Stimulated activated CD4-positive, alpha-beta T cell treated with anti-CD3 and anti-CD28 coated beads, Interleukin-4, amount 100 ng/mL, for 48 hours (primary cell): ENCODE data around the gene SMAD3.

Experiments used
- DNase-seq, 2 donors: peaks; one replicate each; pipeline ENCODE4 v3.0.0-alpha.2; 2020; ENCODE audit warnings: low read depth in 2 of 2

The SMAD3 gene

DNA sequence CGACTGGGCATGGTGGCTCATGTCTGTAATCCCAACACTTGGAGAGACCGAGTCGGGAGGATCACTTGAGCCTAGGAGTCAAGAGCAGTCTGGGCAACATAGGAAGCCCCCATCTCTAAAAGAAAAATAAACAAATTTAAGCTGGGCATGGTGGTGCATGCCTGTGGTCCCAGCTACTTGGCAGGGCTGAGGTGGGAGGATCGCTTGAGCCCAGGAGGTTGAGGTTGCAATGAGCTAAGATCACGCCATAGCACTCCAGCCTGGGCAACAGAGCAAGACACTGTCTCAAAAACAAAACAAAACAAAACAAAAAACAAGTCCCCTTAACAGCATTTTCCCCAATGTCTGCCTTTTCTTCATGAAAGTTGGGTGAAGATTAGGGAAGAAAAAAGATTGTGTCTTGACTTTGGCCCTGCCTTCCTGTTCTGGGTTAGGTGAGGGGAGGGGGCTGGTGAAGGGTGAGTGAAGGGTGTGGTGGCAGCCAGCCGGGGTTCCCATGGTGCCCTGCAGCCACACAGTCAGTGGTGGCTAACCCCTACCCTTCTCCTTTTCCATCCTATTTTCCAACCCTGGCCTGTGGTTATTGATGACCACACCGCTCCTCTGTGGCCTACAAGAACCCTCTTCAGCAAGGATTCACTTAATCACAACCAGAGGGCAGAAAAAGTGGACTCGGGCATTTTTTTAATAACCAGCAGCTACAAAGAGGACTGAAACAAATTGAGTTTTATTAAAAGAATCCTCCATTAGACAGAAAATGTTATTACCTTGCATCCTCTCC lies 28.4 kb upstream of the SMAD3 start:
- DNase-seq: no peak

DNA sequence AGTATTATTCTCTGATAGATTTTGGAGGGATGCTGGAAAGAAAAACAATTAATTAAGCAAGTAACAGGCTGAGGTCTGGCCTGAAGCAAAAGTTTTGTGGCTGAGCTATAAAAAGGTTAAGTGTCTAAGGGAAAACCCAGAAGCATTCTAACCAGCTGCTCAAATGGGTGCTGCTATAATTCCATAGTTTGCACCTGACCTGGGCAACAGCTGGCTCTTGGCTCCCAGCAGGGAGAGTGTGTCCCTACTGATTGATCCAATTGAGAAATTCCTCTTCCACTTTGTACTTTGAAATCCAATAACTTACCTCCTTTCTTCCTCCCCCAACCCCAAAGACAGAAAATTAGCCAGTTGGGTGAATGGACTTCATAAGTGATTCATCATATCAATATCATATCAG lies 27.7 kb upstream of the SMAD3 start:
- no peak for DNase-seq

DNA sequence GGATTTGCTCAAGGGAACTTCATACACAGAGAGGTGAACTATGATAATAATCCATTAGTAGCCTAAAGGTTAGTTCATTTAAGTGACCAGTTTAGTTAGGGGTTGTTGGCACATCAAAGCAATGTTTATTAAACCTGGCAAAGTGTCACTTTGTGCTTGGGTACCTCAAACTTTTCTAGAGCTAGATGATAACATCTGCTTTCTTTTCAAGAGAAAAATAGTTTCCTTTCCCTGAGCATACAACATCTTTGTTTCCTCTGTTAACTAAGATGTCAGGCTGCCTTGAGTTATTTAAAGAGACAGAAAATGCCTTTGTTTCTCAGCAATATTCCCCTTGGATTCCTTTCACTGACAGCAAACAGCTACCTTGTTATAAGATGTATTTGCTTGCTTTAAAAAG lies 26.7 kb upstream of the SMAD3 start:
- DNase-seq: no peak

DNA sequence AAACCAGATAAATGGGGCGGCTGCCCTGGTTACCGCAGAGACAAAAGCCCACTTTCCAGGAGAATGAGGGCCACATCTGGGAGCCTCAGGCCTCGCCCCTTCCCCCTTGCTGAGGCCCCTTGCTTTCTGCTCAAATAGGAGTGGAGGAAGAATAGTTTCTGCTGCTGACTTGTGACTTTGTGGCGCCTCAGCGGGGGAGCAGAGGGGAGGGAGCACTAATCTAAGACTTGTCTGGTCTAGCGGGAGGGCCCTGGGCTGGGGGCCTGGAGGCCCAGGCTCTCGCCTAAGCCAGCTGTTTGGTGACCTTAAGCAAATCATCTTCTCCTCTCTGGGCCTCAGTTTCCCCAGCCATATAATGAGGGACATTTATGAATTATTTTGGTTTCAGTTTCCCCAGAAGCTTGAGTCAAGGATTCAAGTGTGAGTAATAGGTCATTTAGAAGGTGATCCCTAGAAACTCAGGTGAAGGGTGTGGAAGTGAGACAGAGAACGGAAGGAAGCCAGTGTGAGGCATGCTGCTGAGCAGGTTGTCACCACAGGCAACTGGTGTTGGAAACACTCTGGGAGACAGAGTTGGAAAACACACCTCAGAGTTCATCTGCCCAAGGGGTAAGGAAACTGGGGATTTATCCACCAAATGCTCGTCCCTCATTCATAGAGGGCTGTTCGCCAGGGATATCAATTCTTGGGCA lies 25.9 kb upstream of the SMAD3 start:
- no peak for DNase-seq

DNA sequence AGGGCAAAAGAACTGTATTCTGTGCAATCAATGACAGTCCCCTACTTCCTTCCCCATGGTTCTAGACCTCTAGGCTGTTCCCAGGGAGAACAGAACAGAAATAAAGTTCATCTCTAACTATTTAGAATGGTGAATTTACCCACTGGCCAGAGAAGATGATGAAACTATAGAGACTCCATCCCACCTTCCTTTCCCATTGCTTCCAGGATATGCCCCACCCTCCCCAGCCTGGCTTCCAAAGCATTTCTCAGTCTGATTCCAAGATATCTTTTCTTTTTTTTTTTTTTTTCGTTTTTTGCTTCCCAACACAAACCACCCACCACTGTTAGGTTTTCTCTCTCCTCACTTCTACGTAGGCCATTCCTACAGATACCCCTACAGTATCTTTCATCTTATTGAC lies 25.1 kb upstream of the SMAD3 start:
- no peak for DNase-seq

DNA sequence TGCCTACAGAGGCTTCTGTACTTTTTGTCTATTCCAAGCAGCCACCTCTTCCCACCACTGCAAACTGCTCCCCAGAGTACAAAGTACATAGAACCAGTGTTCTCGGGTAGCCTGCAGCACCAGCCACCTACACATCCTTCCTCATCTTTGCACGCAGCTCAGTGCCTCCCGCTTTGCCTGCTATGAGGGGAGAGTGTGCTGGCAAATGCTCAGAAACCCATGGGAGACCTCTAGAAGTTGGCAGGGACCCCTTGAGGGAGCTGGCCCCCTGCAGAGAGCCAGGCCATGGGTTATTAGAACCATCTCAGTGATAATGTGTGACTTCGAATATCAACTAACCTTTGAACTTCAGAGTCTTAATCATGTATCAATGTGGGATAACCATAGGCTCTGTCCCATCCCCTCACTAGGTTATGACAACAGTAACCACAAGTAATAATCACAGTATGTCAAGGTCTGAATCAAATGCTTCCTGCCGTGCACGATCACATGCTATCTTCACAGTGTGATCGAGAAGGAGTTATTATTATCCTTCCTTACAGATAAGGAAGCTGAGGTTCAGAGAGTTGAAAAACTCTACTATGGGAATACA lies 22.8 kb upstream of the SMAD3 start:
- no peak for DNase-seq

DNA sequence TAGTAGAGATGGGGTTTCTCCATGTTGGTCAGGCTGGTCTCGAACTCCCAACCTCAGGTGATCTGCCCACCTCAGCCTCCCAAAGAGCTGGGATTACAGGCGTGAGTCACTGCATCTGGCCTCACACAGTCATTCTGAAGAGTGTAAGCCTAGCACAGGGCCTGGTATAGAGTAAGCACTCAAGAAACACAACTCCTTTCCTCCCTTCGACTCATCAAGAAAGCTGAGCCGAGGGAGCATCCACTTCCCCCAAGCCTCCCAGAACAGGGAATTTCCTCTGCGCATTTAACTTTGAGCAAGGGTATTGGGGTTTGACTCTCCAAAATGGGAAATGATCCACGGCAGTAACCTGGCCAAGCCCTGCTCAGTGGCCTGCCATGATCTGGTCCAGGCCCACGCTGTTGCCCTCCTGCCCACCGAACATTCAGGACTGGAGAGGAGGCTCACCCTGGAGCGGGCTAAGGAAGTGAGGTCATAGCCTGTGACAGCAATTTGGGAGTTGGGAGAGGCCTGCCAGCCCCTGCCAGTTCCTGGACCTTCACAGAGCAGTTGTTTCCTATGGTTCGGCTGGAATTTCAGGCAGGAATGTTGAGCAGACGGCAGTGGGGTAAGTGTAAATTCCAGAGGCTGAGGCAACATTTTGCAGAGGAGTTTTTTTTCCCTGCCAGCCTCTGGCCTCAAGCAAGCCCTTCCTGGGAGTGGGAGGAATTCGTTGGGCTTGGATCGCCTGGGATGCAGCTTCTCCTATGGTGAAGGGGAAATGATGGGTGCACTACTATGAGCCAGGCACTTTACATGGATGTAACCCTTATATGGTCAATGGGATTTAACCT lies 21.2 kb upstream of the SMAD3 start:
- DNase-seq: no peak

DNA sequence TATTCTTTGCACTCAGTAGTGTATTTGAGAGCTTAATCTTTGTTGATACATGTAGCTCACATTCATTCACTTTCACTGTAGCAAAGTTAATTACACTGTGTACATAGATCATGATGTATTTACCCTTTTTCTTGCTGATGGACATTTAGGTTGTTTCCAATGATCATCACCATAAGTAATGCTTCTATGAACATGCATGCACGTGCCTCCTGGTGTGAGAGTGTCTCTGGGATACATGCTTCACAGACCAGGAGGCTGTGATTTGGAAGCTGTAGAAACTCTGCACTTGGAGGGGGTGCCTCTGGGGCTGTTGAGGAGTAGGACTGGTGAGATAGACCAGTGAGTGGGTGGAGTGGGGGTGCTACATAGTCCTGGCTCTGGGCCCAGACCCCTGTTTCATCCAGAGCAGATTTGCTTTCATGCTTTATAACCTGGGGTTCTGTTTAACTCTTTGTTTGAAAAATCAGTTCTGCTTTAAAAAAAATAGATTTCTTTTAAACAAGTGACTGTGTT lies 18.2 kb upstream of the SMAD3 start:
- DNase-seq: no peak

DNA sequence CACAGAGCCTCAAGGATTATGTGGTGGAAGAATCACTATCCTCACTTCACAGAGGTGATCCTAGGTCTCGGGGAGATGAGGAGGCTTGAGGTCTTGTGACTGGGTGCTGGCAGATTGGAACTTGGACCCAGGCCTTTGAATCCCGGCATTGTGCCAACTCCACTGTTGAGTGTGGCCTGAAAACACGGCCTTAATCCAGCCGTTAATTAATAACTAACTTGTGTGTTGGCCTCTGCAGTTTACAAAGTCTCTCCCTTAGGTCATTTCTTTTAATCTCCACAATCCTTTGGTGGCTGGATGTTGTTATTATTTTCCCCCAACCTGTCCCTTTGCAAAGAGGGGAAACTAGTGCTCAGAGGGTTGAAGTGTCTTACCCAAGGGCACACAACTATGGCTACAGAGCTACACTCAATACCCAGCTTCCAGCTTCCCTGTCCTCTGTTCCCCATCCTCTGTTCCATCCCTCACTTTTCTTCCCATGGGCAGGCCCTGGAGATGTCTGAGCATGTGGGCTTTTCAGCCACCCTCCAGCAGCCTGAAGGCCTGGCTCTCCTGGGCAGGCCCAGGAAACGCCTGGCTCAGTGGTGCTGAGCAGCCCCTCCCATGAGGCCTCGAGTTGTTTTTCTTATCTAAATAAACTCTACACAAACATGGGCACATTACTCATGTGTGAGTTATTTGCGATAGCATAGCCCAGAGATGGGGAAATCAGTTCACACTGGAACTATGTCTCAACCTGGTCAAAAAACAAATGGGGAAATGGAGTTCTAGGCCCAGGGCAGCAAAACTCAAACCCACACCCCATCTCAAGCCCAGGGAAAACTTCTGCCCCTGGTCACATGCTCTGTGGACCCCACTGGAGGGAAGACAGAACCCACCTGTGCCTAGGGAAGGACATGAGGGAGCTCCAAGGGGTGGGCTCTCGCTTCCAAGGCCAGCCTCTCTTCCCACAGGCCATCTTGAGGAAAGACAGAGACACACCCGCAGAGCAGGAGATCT lies 16.8 kb upstream of the SMAD3 start:
- DNase-seq: no peak

DNA sequence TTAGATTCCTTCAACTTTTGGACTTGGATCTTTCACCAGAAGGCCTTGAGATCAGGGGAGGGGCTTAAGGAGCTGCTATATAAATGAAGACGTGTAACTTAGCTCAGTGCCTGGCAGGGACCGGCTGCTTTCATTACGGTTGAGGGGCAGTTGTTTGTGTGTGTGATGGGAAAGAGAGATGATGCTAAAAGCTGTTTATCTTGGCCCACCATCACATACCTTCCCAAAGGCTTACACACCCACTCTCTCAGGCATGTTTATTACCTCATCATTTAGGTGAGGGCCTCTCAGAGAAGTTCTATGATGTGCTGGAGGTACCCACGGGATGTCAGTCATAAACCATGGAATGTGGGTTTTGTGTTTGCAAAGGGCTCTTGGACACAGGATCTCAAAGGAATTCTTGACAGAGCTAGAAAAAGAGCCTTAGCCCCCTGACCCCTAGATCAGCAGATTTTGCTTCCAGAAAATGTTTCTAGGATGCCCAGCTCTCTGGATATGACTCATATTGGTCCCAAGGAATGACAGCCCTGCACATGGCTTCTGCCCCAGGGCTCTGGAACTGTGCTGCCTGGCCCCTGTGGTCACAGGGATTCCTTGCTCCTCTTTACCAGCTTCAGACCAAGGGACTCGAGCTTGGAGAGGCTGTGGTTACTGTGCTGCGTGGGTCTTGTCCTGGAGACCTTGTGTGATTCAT lies 15.9 kb upstream of the SMAD3 start:
- DNase-seq: no peak

DNA sequence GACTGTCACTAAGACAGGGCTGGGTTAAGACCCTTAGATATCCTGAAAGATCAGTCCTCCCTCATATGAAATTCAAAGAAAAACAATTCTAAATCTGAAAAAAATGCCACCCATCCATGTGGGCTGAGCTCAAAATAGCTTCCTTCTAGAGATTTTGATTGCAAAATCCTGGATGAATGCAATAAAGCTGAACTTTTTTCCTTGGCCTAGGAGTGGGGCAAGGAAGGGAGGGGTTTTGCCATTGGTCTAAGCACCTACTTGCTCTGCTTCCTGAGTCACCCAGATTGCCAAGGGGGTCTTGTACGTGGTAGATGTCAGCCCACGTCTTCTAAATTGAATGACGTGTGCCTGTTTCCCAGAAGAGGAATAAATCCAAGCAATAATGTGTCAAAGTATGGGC lies 15.3 kb upstream of the SMAD3 start:
- DNase-seq: no peak

DNA sequence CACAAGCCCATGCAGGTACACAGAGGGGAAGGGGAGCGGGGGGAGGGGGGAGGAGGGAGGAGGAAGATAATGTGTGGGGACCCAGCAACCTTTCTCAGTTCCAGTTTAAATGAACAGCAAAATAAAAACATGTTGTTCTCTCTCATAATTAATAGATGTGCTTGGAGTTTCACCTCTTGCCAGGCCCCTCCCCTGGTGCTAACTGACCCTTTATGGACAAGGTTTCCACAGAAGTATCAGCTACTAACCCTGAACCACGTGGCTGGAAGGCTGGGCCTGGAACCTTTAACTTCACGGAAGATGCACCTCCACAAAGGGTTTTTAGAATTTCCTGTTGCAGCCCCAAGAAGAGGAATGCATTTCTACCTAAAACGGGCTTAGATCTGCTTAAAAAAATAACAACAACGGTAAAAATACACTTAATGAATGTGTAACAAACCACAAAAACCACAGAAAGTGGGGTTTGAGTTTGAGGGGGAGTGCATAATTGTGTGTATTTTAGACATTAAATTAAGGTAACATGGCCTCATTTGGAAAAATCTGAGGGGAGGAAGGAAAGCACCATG lies 14.8 kb upstream of the SMAD3 start:
- DNase-seq: no peak

DNA sequence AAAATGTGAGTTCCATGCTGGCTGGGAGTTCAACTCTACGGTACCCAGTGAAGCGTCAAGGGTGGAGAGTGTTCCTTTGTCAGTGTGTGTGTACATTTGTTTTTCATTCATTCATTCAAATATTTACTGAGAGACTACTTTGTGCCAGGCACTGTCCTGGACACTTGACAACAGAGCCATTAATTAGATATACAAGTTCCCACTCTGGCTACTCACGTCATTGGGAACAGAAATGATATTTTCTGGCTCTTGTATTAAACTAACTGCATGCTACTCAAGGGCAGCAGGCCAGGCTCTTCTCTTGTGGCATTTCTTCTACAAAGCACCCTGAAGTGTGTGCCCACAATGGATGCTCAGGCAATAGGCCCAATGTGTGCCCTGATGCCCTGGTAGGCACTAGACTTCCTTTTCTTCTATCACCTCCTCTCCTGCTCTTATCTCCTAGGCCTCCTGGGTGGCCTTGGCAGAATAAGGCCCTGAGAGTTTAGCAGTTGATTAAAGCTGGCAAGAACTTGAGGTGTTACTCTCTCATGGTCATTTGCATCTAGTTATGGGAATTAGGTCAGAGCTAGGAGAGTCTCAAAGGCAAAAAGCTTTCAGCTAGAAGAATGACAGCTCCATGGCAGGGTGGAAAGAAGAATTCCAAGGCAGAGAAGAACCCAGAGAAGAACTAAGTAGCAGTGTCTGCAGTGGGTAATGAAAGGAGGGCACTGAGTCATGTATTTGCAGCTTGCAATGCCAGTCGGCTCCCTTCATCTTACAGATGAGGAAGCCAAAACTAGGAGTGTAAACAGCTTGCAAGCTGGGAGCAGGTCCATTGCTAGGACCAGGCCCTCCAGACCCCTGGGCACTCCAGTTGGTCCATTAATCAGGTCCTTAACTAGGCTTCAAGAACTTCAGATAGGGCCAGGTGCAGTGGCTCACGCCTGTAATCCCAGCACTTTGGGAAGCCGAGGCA lies 14.0 kb upstream of the SMAD3 start:
- no peak for DNase-seq

DNA sequence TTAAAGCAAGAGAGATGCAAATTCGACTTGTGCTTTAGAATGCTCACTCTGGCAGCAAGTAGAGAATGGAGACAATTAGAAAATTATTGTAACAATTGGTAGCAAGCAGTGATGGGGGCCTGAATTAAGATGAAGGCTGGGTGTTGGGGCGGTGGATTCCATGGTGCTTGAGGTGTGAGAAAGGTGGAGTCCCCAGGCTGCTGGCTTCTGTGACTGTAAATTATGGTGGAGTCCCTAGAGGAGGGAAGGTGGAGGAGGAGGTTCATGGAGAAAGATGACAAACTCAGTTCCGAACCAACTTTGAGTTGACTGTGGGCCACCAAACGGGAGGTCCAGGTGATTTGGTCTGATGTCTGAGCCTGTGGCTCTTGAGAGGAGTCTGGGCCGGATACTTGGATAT lies 10.7 kb upstream of the SMAD3 start:
- no peak for DNase-seq

DNA sequence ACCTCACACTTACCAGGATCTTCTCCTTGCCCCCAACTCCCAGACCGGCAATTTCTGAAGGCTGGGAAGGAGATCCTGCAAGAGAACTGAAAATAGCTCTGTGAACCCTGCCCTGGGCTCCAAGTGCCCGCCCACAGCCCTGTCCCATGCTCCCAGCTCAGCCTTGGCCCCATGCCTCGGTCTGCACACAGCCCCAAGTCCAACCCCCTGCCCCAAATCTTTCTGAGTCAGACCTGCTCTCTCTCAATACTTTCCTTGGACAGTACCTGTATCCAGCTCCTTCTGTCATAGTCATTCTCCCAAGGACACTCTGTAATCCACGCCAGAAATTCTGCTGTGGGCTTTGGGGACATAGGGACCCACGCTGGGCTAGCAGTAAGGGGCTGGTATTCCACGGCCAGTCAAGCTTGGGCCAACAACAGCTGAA lies 6.3 kb upstream of the SMAD3 start:
- DNase-seq: no peak

DNA sequence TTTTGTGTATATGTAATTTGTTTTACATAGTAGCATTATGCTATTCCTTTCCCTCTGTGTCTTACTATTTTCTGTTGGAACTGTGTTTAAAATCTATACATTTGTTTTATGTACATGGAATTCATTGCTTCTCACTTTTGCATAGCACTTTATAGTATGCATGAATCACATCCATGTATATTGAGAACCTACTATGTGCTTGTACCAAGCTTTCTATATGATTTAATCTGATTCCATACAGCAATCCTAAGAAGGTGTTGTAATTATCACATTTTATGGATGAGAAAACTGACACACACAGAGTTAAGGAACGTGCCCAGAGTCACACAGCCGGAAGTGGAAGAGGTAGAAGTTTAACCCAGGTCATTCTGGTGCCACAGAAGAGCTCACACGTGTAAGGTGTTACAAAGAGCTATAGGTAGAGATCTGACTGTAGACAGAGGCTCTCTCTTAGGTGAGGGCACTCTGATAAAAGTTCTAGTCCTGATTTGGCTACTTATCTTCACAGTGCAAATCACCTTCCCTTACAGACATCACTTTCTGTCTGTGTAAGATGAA lies 3.5 kb upstream of the SMAD3 start:
- no peak for DNase-seq

DNA sequence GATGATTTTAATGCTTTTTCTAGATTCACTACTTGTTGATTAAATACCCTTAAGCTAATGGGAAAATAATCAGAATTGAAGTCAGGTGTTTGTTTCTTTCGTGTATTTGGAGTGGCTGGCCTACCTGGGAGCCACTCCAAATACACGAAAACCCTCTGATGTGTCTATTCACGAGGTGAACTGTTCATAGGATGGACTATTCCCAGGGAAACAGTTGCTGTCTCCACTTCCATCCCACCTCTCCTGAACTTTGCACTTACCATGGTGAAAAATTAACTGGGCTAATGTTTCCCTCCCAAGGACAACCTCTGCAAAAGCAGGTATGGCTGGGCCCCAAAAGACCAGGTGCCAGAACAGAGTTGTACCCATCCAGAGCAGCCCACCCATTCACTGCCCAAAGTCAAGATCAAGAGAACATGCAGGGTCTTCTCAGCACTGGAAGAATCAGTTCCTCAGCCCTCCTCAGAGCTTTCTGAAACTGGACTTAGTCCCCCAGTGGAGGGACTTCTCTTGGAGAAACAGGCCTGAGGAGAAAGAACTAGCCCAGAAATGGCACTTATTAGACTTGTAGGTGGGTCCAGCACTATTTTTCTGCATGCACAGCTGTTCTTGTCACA lies 2.9 kb upstream of the SMAD3 start:
- no peak for DNase-seq
